AG10803 (cell line): ENCODE results near the gene ARHGAP1.

Source experiments
- DNase-seq: peaks from one replicate; pipeline ENCODE4 v3.0.0; 2010; ENCODE audit warnings: low read depth
- H3K4me3 ChIP-seq: 2 replicates; pipeline ENCODE4 v1.5.1; 2011; ENCODE audit warnings: mild to moderate bottlenecking, low read length, control low read depth
- CTCF ChIP-seq: conservative IDR thresholded peaks from 2 replicates; pipeline ENCODE4 v1.5.1; 2011; ENCODE audit warnings: mild to moderate bottlenecking, low read length, control low read depth, inconsistent platforms

ARHGAP1 gene

GRCh38 chr11:46698597-46698996 is 1.8 kb downstream of the ARHGAP1 start:
- H3K4me3 ChIP-seq, result no peak overlapping the region
- no peak for TF ChIP-seq CTCF
- no peak for DNase-seq

- DNase-seq, result no peak
- no peak for TF ChIP-seq CTCF
- peak overlapping the region; percentile 7; the same call in 1 of the 2 replicates for H3K4me3 ChIP-seq
Measured at GRCh38 chr11:46697723-46698122, 2.7 kb downstream of the ARHGAP1 start.

- TF ChIP-seq CTCF, result no peak
- H3K4me3 ChIP-seq, result no peak overlapping the region
- no peak for DNase-seq
Measured at GRCh38 chr11:46697303-46697702, 3.1 kb downstream of the ARHGAP1 start.

- no peak overlapping the region for H3K4me3 ChIP-seq
- DNase-seq, result no peak
- no peak for TF ChIP-seq CTCF
Measured at GRCh38 chr11:46696212-46696558, 4.2 kb downstream of the ARHGAP1 start.

- DNase-seq, result no peak
- no peak for TF ChIP-seq CTCF
- no peak overlapping the region for H3K4me3 ChIP-seq
Measured at GRCh38 chr11:46695345-46696211, 4.8 kb downstream of the ARHGAP1 start.

GRCh38 chr11:46694607-46695006 is 5.8 kb downstream of the ARHGAP1 start:
- no peak for TF ChIP-seq CTCF
- H3K4me3 ChIP-seq, result no peak overlapping the region
- DNase-seq, result no peak

GRCh38 chr11:46694072-46694471 is 6.3 kb downstream of the ARHGAP1 start:
- no peak for DNase-seq
- no peak for TF ChIP-seq CTCF
- no peak overlapping the region for H3K4me3 ChIP-seq
